ENCODE results near the gene ACER3. TPM values are rescaled to one million over a fixed set of nuclear protein-coding genes. Genes with fewer than 3 reads are reported as not detected.

The ACER3 gene
- total RNA-seq, 1 experiment from 2014 or later, result 21.0 TPM

GRCh38 chr11:76999597-76999996 is 138.9 kb downstream of the ACER3 start:
- intact Hi-C loops (cut with micrococcal nuclease; ENCODE audit: unreplicated experiment), result no loop called here
- H3K4me3 Mint-ChIP-seq (ENCODE audit: low read depth, unreplicated experiment), result no peak overlapping the region
- H3K4me1 Mint-ChIP-seq (ENCODE audit: low read depth, unreplicated experiment), result peaks cover 12% of the 10 kb centered on the region
- H3K36me3 Mint-ChIP-seq (ENCODE audit: insufficient read depth, unreplicated experiment), result peaks cover 4% of the 10 kb centered on the region
- no peaks in the 10 kb centered on the region for H3K9me3 Mint-ChIP-seq (ENCODE audit: low read depth, unreplicated experiment)
- CTCF ChIA-PET, result interaction anchor here (0.6 kb wide), 1 partner anchor 13 kb away, joined by 3 read pairs; no protein-coding TSS in a partner anchor
- TF ChIP-seq CTCF (IDR thresholded peaks at IDR 0.05; ENCODE audit: unreplicated experiment), result no peak
- H3K27me3 Mint-ChIP-seq (ENCODE audit: unreplicated experiment), result no peaks in the 10 kb centered on the region
- no peak for DNase-seq
- no peak overlapping the region for H3K27ac Mint-ChIP-seq (ENCODE audit: unreplicated experiment)
- BruUV-seq (replicated peaks), result no TSS peak

- Mint-ChIP-seq H3K27me3 (ENCODE audit: unreplicated experiment) (no peaks in the 10 kb centered on the region), H3K27ac (ENCODE audit: unreplicated experiment) (no peak overlapping the region), H3K9me3 (ENCODE audit: low read depth, unreplicated experiment) (no peaks in the 10 kb centered on the region), H3K36me3 (ENCODE audit: insufficient read depth, unreplicated experiment) (peaks cover 5% of the 10 kb centered on the region), H3K4me1 (ENCODE audit: low read depth, unreplicated experiment) (peaks cover 15% of the 10 kb centered on the region), H3K4me3 (ENCODE audit: low read depth, unreplicated experiment) (no peak overlapping the region)
- TF ChIP-seq CTCF (IDR thresholded peaks at IDR 0.05; ENCODE audit: unreplicated experiment), result no peak
- no peak for DNase-seq
- CTCF ChIA-PET, result no interaction called here
- no TSS peak for BruUV-seq (replicated peaks)
- intact Hi-C loops (cut with micrococcal nuclease; ENCODE audit: unreplicated experiment), result no loop called here
Observed at GRCh38 chr11:77001613-77002012, 140.9 kb downstream of the ACER3 start.

GRCh38 chr11:77002776-77003175 is 142.1 kb downstream of the ACER3 start:
- Mint-ChIP-seq H3K4me3 (ENCODE audit: low read depth, unreplicated experiment) (no peak overlapping the region), H3K27ac (ENCODE audit: unreplicated experiment) (no peak overlapping the region), H3K27me3 (ENCODE audit: unreplicated experiment) (no peaks in the 10 kb centered on the region), H3K36me3 (ENCODE audit: insufficient read depth, unreplicated experiment) (peaks cover 5% of the 10 kb centered on the region), H3K9me3 (ENCODE audit: low read depth, unreplicated experiment) (no peaks in the 10 kb centered on the region), H3K4me1 (ENCODE audit: low read depth, unreplicated experiment) (peaks cover 15% of the 10 kb centered on the region)
- DNase-seq, result no peak
- no TSS peak for BruUV-seq (replicated peaks)
- TF ChIP-seq CTCF (IDR thresholded peaks at IDR 0.05; ENCODE audit: unreplicated experiment), result no peak
- intact Hi-C loops (cut with micrococcal nuclease; ENCODE audit: unreplicated experiment), result no loop called here
- CTCF ChIA-PET, result no interaction called here

- TF ChIP-seq CTCF (IDR thresholded peaks at IDR 0.05; ENCODE audit: unreplicated experiment), result no peak
- intact Hi-C loops (cut with micrococcal nuclease; ENCODE audit: unreplicated experiment), result no loop called here
- no peak overlapping the region for H3K4me3 Mint-ChIP-seq (ENCODE audit: low read depth, unreplicated experiment)
- DNase-seq, result no peak
- H3K27ac Mint-ChIP-seq (ENCODE audit: unreplicated experiment), result no peak overlapping the region
- peaks cover 15% of the 10 kb centered on the region for H3K4me1 Mint-ChIP-seq (ENCODE audit: low read depth, unreplicated experiment)
- H3K9me3 Mint-ChIP-seq (ENCODE audit: low read depth, unreplicated experiment), result no peaks in the 10 kb centered on the region
- CTCF ChIA-PET, result interaction anchor here (0.8 to 0.9 kb wide), 2 partner anchors 16 to 41 kb away, joined by 3 read pairs; no protein-coding TSS in a partner anchor
- BruUV-seq (replicated peaks), result no TSS peak
- H3K27me3 Mint-ChIP-seq (ENCODE audit: unreplicated experiment), result no peaks in the 10 kb centered on the region
- peaks cover 5% of the 10 kb centered on the region for H3K36me3 Mint-ChIP-seq (ENCODE audit: insufficient read depth, unreplicated experiment)
Observed at GRCh38 chr11:77003963-77004362, 143.2 kb downstream of the ACER3 start.
